T-helper 1 cell treated with Interleukin-12 subunit alpha and Interleukin-12 subunit beta and Interleukin-4 antibody, amounts not matched to agents 30 μg/mL and 1 μg/mL, for 36 hours (primary cell): ENCODE measurements around the gene STK39.
A peak's percentile ranks its signal among the peaks of the same experiment; 100 is the strongest.

Source experiments
- H3K27ac Mint-ChIP-seq: one replicate; pipeline ENCODE4 v1.8.0; 2021; ENCODE audit warnings: mild to moderate bottlenecking, mixed read lengths
- H3K27me3 Mint-ChIP-seq: one replicate; pipeline ENCODE4 v1.8.0; 2021; ENCODE audit warnings: low read depth, mixed read lengths
- H3K36me3 Mint-ChIP-seq: one replicate; pipeline ENCODE4 v1.8.0; 2021; ENCODE audit warnings: low read depth, mixed read lengths
- H3K4me1 Mint-ChIP-seq: one replicate; pipeline ENCODE4 v1.8.0; 2021; ENCODE audit warnings: low read depth, mixed read lengths
- H3K4me3 Mint-ChIP-seq: one replicate; pipeline ENCODE4 v1.8.0; 2021; ENCODE audit warnings: mild to moderate bottlenecking, moderate library complexity, mixed read lengths
- H3K9me3 Mint-ChIP-seq: one replicate; pipeline ENCODE4 v1.8.0; 2021; ENCODE audit warnings: mixed read lengths

STK39 gene

GRCh38 chr2:168171059-168171762, 76.2 kb downstream of the STK39 start:
- Mint-ChIP-seq H3K36me3 (peaks cover 5% of the 10 kb centered on the region), H3K4me3 (no peak overlapping the region), H3K4me1 (peaks cover 31% of the 10 kb centered on the region), H3K27me3 (no peaks in the 10 kb centered on the region), H3K27ac (no peak overlapping the region), H3K9me3 (no peaks in the 10 kb centered on the region)

- H3K36me3 Mint-ChIP-seq = peaks cover 5% of the 10 kb centered on the region
- H3K4me1 Mint-ChIP-seq = peaks cover 22% of the 10 kb centered on the region
- H3K27me3 Mint-ChIP-seq = no peaks in the 10 kb centered on the region
- H3K9me3 Mint-ChIP-seq = no peaks in the 10 kb centered on the region
- H3K27ac Mint-ChIP-seq = no peak overlapping the region
- no peak overlapping the region for H3K4me3 Mint-ChIP-seq
Observed at GRCh38 chr2:168169097-168169745, 78.2 kb downstream of the STK39 start.

- Mint-ChIP-seq H3K4me1 (peaks cover 21% of the 10 kb centered on the region), H3K27ac (no peak overlapping the region), H3K27me3 (no peaks in the 10 kb centered on the region), H3K4me3 (no peak overlapping the region), H3K36me3 (peaks cover 11% of the 10 kb centered on the region), H3K9me3 (no peaks in the 10 kb centered on the region)
Observed at GRCh38 chr2:168167511-168168263, 79.7 kb downstream of the STK39 start.

- H3K4me1 Mint-ChIP-seq = peaks cover 21% of the 10 kb centered on the region
- H3K27me3 Mint-ChIP-seq = no peaks in the 10 kb centered on the region
- H3K9me3 Mint-ChIP-seq = no peaks in the 10 kb centered on the region
- peaks cover 11% of the 10 kb centered on the region for H3K36me3 Mint-ChIP-seq
- no peak overlapping the region for H3K27ac Mint-ChIP-seq
- H3K4me3 Mint-ChIP-seq = no peak overlapping the region
Observed at GRCh38 chr2:168166902-168167510, 80.4 kb downstream of the STK39 start.

- Mint-ChIP-seq H3K36me3 (peaks cover 11% of the 10 kb centered on the region), H3K27ac (no peak overlapping the region), H3K9me3 (no peaks in the 10 kb centered on the region), H3K27me3 (no peaks in the 10 kb centered on the region), H3K4me3 (no peak overlapping the region), H3K4me1 (peaks cover 21% of the 10 kb centered on the region)
Observed at GRCh38 chr2:168165985-168166901, 81.2 kb downstream of the STK39 start.

GRCh38 chr2:168165397-168165796, 82.0 kb downstream of the STK39 start:
- Mint-ChIP-seq H3K27ac (no peak overlapping the region), H3K36me3 (peaks cover 11% of the 10 kb centered on the region), H3K4me1 (peaks cover 21% of the 10 kb centered on the region)

GRCh38 chr2:168160897-168161296, 86.5 kb downstream of the STK39 start:
- Mint-ChIP-seq H3K27me3 (no peaks in the 10 kb centered on the region), H3K9me3 (no peaks in the 10 kb centered on the region)

More at GRCh38 chr2:168165397-168165796, 82.0 kb downstream of the STK39 start:
- Mint-ChIP-seq H3K4me3 (no peak overlapping the region), H3K27me3 (no peaks in the 10 kb centered on the region), H3K9me3 (no peaks in the 10 kb centered on the region)

GRCh38 chr2:168159754-168160585, 87.4 kb downstream of the STK39 start:
- Mint-ChIP-seq H3K27me3 (no peaks in the 10 kb centered on the region), H3K36me3 (peaks cover 6% of the 10 kb centered on the region), H3K4me1 (peaks cover 5% of the 10 kb centered on the region), H3K27ac (no peak overlapping the region), H3K9me3 (no peaks in the 10 kb centered on the region), H3K4me3 (no peak overlapping the region)

More at GRCh38 chr2:168160897-168161296, 86.5 kb downstream of the STK39 start:
- H3K36me3 Mint-ChIP-seq = peaks cover 6% of the 10 kb centered on the region
- no peak overlapping the region for H3K27ac Mint-ChIP-seq
- peaks cover 7% of the 10 kb centered on the region for H3K4me1 Mint-ChIP-seq
- no peak overlapping the region for H3K4me3 Mint-ChIP-seq

GRCh38 chr2:168158586-168158985, 88.8 kb downstream of the STK39 start:
- Mint-ChIP-seq H3K36me3 (peaks cover 4% of the 10 kb centered on the region), H3K27ac (no peak overlapping the region), H3K27me3 (no peaks in the 10 kb centered on the region), H3K4me1 (peaks cover 5% of the 10 kb centered on the region), H3K4me3 (no peak overlapping the region), H3K9me3 (no peaks in the 10 kb centered on the region)

GRCh38 chr2:168157926-168158325, 89.5 kb downstream of the STK39 start:
- Mint-ChIP-seq H3K36me3 (no peaks in the 10 kb centered on the region), H3K27ac (peak overlapping the region; percentile 0), H3K27me3 (no peaks in the 10 kb centered on the region), H3K4me3 (no peak overlapping the region), H3K9me3 (no peaks in the 10 kb centered on the region), H3K4me1 (peaks cover 5% of the 10 kb centered on the region)

- Mint-ChIP-seq H3K36me3 (no peaks in the 10 kb centered on the region), H3K9me3 (no peaks in the 10 kb centered on the region), H3K27ac (no peak overlapping the region), H3K4me1 (peaks cover 5% of the 10 kb centered on the region), H3K4me3 (no peak overlapping the region), H3K27me3 (no peaks in the 10 kb centered on the region)
Observed at GRCh38 chr2:168157070-168157469, 90.3 kb downstream of the STK39 start.

GRCh38 chr2:168156661-168157060, 90.7 kb downstream of the STK39 start:
- Mint-ChIP-seq H3K27ac (no peak overlapping the region), H3K9me3 (no peaks in the 10 kb centered on the region), H3K4me3 (no peak overlapping the region), H3K36me3 (peaks cover 2% of the 10 kb centered on the region), H3K27me3 (no peaks in the 10 kb centered on the region), H3K4me1 (peaks cover 5% of the 10 kb centered on the region)

- H3K4me3 Mint-ChIP-seq = no peak overlapping the region
- H3K27ac Mint-ChIP-seq = no peak overlapping the region
- H3K27me3 Mint-ChIP-seq = no peaks in the 10 kb centered on the region
- H3K4me1 Mint-ChIP-seq = peaks cover 5% of the 10 kb centered on the region
- H3K36me3 Mint-ChIP-seq = peaks cover 2% of the 10 kb centered on the region
- H3K9me3 Mint-ChIP-seq = no peaks in the 10 kb centered on the region
Observed at GRCh38 chr2:168155680-168156079, 91.7 kb downstream of the STK39 start.
